GM15510 (cell line): ENCODE measurements around the gene PGGT1B.

ENCODE experiments used
- POLR2A ChIP-seq: IDR thresholded peaks from 3 replicates; pipeline ENCODE4 v1.6.1; 2011; ENCODE audit warnings: borderline replicate concordance; ENCODE audit not compliant: insufficient read length; ENCODE audit errors: extremely low read depth

PGGT1B gene

DNA sequence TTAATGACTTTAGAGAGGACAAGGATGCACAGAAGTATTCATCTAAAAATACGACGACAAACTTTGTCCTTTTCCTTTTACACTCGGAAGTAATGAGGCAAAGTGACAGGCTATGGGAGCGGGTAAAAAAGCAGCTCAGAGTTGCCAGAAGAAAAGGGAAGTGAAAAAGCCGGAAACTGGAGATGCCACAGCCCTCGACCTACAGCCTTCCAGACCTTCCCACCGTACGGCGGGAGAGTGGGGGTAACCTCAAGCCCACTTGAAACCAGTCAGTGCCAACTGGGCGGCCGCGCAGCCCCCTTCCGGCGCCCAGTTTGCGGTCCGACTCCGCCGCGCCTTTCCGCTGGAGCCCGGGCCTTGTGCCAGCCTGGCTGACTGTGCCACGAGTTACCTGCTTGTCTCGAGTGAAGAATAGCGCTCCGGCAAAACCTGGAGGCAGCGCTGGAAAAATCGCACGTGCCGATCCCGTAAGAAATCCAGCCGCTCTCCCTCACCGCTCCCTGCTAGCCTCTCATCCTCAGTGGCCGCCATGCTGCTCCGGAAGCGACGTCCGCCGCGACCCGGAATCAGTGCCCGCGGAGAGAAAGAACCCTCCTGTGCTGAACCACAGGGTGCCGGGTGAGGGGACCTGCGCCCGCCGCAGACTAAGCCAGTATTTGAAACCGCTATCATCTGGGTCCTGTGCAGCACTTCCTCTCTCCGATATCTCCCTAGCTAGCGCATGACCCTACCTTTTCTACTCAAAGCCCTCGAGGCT, at the start of gene PGGT1B:
Gene PGGT1B (minus strand): TSS at position 557 of the 757 bp plus-strand sequence. CDS start 26 bp downstream, at position 531.
- TF ChIP-seq POLR2A, result peak; percentile 78

DNA sequence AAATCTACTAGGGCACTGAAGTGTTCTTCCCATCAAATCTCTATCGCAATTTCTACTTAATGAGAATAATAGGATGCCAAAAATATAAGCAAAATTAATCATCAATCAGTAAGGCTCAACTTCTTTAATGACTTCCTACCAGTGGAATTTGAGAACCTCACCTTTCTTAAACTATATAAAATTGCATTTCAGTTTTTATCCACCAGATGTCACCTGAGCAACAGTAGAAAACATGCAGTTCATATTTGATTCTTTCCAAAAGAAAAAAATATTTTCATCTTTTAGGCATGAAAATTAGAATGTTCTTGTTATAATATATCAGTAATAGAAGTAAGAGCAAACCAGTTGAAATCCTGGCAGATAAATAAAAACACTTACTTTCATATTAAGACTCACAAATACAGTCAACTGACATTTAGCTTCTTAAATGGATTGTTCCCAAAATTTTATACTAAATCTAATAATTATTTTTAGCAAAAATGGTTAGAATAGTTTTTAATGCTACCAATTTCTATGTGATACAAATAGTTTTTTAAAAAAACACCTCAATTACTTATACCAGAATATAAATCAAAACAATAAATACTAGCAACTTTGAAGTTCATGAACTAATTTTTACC, 47.2 kb upstream of the PGGT1B start:
- TF ChIP-seq POLR2A, result no peak

DNA sequence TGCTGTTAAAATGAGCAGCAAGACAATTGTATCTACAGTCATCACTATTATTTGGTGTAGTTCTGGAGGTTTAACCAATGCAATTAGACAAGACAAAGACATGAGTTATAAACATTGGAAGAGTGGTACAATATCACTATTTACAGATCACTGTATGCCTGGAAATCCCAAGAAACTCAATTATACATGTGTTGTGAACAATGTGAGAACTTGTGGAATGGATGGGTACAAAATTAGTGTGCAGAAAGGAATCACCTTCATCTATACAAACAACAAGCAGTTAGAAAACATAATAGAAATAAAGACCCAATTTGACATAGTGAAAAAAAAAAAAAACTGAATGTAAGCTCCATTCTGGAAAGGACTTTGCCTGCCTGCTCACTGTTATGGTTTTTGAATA, 46.1 kb upstream of the PGGT1B start:
- no peak for TF ChIP-seq POLR2A

DNA sequence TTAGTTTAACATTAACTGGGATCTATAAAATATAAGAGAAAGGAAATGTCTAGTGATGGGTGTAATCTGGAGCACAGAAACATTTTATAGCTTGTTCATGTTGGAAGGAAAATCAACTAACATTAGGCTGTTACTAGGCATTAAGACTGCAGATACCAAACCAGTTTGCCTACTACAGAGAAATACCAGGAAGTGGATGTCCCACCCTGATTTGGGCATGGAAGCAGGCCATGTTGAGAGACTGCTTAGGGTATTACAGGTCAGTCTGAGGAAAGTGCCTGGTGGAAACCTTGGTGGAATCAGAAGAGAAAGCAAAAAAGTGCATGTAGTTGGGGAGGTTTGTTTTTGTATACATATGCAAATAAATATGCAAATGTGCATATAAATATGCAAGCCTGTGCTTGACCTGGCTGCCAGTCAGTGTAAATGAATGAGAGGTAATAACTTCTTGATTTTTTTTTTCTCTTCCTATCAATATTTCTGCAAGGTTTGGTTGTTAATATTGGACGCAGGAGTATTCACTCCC, 43.4 kb upstream of the PGGT1B start:
- TF ChIP-seq POLR2A, result no peak

DNA sequence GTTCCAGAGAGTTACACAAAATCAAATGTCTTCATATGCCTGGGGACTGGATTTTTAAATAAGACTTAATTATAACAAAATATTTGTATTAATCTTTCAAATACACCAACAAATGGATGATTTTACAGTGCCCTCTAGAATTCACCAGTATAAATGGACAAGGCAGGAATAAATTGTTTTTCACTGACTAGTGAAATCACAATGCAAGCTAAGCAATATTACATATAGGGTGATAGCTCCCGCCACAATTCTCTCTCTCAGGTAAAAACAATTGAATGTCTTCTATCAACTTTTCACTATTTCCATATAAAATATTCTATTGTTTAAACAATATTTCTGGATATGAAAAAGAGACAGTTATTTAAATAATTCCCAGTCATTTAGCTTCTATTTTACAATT, 41.8 kb upstream of the PGGT1B start:
- TF ChIP-seq POLR2A, result no peak

DNA sequence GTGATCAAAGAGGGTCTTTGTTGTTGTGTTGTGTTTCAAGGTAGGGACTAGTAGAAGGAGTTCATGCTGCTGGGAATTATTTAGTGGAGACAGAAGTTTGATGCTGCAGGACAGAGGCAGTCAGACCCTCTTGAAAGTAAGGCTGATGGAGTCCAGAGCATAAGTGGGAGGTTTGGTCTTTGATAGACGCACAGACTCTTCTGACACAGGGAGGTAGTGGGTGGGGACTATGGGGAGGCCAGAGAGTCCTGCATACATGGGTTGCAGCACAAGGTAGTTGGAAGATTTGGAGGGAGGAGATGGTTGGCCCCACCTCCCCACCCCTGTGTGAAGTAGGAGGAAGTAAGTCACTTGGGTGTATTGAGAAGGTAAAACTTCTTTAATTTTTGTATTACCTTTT, 36.1 kb upstream of the PGGT1B start:
- no peak for TF ChIP-seq POLR2A

DNA sequence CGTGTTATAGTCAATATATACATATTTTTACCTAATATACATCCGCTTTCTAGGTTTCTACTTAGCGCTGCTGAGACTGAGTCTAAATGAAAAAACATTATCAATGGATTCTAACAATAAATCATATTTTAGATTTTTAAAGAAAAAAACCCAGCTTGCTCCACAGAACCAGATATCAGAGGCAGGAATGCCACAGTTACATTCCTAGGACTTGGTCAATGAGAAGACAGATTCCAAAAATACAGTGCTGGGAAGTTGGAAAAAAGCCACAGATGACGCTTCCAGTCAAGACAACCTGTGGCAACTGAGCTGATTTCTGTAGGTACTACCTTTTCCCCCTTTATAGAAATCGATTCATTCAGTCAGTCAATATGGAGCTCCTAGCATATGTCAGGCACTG, 34.4 kb upstream of the PGGT1B start:
- TF ChIP-seq POLR2A, result no peak

DNA sequence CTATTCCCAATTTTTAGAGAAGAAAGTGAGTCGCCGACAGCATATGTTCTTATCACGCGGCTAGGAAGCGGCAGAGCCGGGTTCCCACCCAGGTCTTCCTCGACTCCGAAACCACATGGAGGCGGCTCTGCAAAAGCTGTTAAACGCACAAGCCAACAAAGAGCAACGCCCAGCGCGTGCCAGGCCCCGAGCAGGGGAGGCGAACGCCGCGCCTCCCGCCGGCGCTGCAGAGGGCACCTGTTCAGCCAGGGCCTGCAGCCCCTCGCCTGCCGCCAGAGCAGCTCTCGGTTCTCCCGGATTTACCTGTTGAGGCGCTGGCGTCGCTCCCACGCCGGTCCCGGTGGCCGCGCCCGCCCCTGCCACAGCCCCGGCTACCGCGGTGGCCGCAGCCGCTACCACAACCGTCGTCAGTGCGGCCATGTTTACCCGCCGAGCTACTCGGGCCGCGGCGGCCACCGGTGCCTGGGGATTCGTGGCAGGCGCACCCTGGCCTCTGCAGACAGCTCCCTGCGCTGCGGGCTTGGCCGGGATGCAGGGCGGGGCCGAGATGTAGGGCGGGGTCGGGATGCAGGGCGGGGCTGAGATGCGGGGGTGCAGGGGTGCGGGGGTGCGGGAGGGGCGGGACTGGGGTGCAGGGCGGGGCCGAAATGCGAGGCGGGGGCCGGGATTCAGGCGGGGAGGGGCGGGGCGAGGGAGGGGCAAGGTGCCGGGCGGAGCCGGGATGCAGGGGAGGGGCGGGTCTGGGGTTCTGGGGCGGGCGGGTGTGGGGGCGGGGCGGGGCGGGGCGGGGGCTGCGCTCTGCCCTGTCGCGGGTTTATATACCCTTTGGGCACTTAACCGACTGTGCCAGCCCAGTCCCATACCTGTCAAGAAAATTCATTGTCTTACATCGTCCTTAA, 33.7 kb upstream of the PGGT1B start, which contains the start of gene CCDC112:
Gene CCDC112 (minus strand): TSS at position 531 of the 899 bp plus-strand sequence. CDS start 111 bp downstream, at position 420.
- peak; percentile 39 for TF ChIP-seq POLR2A

DNA sequence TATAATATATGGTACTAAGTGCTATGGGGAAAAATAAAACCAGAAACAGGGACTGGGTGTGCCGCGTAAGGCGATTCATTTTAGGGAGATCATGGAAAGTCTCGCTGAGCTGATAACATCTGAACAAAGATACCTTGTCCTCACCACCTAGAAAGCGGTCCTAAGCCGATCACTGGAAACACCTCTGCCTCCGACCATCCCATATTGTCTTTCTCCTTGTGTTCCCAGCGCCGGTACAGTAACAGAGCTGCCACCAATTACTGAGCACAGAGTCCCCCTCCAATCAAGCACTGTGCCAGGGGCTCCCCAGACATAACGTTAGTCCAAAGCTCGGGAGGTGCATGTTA, 33.1 kb upstream of the PGGT1B start:
- TF ChIP-seq POLR2A, result no peak

DNA sequence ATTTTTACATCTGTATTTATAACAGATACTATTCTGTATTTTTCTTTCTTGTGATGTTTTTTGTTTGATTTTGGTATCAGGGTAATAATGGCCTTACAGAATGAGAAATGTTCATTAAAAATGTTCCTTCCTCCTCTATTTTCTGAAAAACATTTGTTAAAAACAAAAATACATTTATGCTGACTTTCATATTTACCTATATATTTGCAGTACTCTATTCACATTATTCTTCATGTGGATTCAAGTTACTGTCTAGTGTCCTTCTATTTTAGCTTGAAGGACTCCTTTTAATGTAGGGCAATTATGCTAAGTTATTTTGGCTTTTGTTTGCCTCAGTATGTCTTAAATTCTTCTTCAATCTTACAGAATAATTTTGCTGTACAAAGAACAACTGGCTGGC, 28.7 kb upstream of the PGGT1B start:
- TF ChIP-seq POLR2A, result no peak

DNA sequence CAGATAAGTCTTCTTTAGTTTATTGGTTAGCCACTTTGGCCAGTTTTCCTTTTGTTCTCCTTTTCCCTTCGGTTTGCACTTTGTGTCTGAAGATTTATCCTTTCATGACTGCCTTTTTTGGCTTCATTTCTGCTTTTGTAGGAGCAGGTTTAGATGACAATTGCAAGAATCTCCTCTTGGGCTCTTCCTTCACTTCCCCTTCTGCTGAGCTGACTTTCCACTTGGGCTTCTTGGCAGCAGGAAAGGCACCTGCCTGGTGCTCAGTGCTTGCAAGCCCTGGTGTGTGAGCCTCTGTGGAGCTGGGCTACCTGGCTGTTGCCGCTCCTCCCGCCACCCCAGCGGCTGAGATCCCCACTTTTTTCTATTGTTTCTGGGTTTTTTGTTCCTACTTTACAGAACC, 26.4 kb upstream of the PGGT1B start:
- no peak for TF ChIP-seq POLR2A

DNA sequence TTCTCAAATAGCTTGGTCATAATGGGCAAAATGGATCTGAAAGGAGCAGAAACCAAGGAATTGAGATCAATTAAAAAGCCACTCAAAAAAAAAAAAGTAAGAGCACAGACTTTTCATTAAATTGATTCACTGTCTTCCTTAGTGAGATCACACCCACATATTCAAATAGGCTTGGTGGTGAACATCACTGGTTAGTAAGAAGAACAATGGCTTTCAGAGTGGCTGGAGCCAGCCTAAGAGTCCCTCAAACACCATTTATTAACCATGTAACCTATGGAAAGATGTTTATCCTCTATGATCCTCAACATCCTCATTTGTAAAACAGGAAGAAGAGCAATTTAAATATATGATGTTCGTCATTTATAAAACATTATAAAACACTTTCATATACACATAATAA, 21.3 kb upstream of the PGGT1B start:
- no peak for TF ChIP-seq POLR2A

DNA sequence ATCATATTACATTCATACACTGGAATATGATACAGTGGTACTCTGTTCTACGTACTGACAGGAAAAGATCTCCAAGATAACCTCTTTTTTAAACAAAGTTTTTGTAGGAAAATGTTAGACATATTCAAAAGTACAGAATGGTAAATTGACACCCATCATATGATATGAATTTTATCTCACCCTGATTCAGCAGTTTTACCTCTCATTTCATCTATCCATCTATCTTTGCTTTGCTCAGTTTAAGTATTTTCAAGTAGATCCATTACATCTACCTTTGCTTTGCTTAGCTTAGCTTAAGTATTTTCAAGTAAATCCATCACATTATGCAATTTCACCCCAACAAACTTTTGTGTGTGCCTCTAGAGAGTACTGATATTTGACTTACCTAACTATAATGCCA, 19.5 kb upstream of the PGGT1B start:
- TF ChIP-seq POLR2A, result no peak

DNA sequence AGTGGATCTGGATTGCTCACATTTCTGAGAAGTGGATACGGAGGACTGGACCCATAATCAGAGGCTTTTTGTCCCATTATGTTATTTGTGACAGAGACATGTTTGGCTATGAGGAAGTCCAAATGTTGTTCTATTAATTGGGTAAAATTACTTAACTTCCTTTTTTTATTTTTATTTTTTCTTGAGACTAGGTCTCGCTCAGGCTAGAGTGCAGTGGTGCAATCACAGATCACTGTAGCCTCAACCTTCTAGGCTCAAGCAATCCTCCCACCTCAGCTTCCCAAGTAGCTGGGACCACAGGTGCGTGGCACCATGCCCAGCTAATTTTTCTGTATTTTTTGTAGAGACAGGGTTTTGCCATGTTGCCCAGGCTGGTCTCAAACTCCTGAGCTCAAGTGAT, 11.9 kb upstream of the PGGT1B start:
- no peak for TF ChIP-seq POLR2A
